Measurements from ENCODE around the gene NOS2. TPM values are rescaled to one million over a fixed set of nuclear protein-coding genes. Genes with fewer than 3 reads are reported as not detected.

Gene NOS2
- total RNA-seq, 1 experiment from 2014 or later = 19.0 TPM

GRCh38 chr17:27783440-27784350 is 16.6 kb downstream of the NOS2 start:
- Histone ChIP-seq H3K36me3 (ENCODE audit: control insufficient read depth, insufficient read depth, low read length) (no peaks in the 10 kb centered on the region), H3K4me3 (ENCODE audit: low read depth, low read length) (no peak overlapping the region), H3K9me3 (no peaks in the 10 kb centered on the region), H3K4me1 (no peaks in the 10 kb centered on the region), H3K27me3 (replicated peaks; ENCODE audit: control insufficient read depth, insufficient read depth, low read length) (no peaks in the 10 kb centered on the region)
- DNase-seq = no peak
- peaks cover 20% of the 10 kb centered on the region for H3K36me3 Mint-ChIP-seq (ENCODE audit: insufficient read depth, unreplicated experiment)
- no peak overlapping the region for H3K4me3 Mint-ChIP-seq (ENCODE audit: unreplicated experiment)
- POLR2A ChIA-PET = no interaction called here
- BruUV-seq (replicated peaks) = no TSS peak
- intact Hi-C loops (cut with micrococcal nuclease; ENCODE audit: unreplicated experiment) = no loop called here
- CTCF ChIA-PET = interaction anchor here (0.8 kb wide), 1 partner anchor 22 kb away, joined by 6 read pairs; no protein-coding TSS in a partner anchor
- no peak overlapping the region for H3K27ac Mint-ChIP-seq (ENCODE audit: unreplicated experiment)
- no peaks in the 10 kb centered on the region for H3K4me1 Mint-ChIP-seq (ENCODE audit: low read depth, unreplicated experiment)
- TF ChIP-seq, protein P1, sequence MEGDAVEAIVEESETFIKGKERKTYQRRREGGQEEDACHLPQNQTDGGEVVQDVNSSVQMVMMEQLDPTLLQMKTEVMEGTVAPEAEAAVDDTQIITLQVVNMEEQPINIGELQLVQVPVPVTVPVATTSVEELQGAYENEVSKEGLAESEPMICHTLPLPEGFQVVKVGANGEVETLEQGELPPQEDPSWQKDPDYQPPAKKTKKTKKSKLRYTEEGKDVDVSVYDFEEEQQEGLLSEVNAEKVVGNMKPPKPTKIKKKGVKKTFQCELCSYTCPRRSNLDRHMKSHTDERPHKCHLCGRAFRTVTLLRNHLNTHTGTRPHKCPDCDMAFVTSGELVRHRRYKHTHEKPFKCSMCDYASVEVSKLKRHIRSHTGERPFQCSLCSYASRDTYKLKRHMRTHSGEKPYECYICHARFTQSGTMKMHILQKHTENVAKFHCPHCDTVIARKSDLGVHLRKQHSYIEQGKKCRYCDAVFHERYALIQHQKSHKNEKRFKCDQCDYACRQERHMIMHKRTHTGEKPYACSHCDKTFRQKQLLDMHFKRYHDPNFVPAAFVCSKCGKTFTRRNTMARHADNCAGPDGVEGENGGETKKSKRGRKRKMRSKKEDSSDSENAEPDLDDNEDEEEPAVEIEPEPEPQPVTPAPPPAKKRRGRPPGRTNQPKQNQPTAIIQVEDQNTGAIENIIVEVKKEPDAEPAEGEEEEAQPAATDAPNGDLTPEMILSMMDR (IDR thresholded peaks at IDR 0.05; ENCODE audit: insufficient read depth in 1 of 2, low read depth in 1 of 2, low read length in 1 of 2, severe bottlenecking in 1 of 2, unreplicated experiment in 1 of 2) = no peak
- H3K27me3 Mint-ChIP-seq (ENCODE audit: insufficient read depth, unreplicated experiment) = no peaks in the 10 kb centered on the region
- H3K9me3 Mint-ChIP-seq (ENCODE audit: unreplicated experiment) = no peaks in the 10 kb centered on the region

- Histone ChIP-seq H3K4me1 (no peaks in the 10 kb centered on the region), H3K36me3 (ENCODE audit: control insufficient read depth, insufficient read depth, low read length) (no peaks in the 10 kb centered on the region), H3K27me3 (replicated peaks; ENCODE audit: control insufficient read depth, insufficient read depth, low read length) (no peaks in the 10 kb centered on the region), H3K4me3 (ENCODE audit: low read depth, low read length) (no peak overlapping the region), H3K9me3 (no peaks in the 10 kb centered on the region)
- H3K4me1 Mint-ChIP-seq (ENCODE audit: low read depth, unreplicated experiment) = peaks cover 8% of the 10 kb centered on the region
- H3K4me3 Mint-ChIP-seq (ENCODE audit: unreplicated experiment) = no peak overlapping the region
- no peaks in the 10 kb centered on the region for H3K27me3 Mint-ChIP-seq (ENCODE audit: insufficient read depth, unreplicated experiment)
- no TSS peak for BruUV-seq (replicated peaks)
- H3K27ac Mint-ChIP-seq (ENCODE audit: unreplicated experiment) = no peak overlapping the region
- no peak for DNase-seq
- intact Hi-C loops (cut with micrococcal nuclease; ENCODE audit: unreplicated experiment) = no loop called here
- H3K36me3 Mint-ChIP-seq (ENCODE audit: insufficient read depth, unreplicated experiment) = peaks cover 13% of the 10 kb centered on the region
- TF ChIP-seq, protein P1 (IDR thresholded peaks at IDR 0.05; ENCODE audit: insufficient read depth in 1 of 2, low read depth in 1 of 2, low read length in 1 of 2, severe bottlenecking in 1 of 2, unreplicated experiment in 1 of 2) = no peak
- ChIA-PET POLR2A (interaction anchor here (0.5 kb wide), 1 partner anchor 17 kb away, joined by 7 read pairs; no protein-coding TSS in a partner anchor), CTCF (no interaction called here)
- H3K9me3 Mint-ChIP-seq (ENCODE audit: unreplicated experiment) = no peaks in the 10 kb centered on the region
Observed at GRCh38 chr17:27782791-27783206, 17.5 kb downstream of the NOS2 start.

- no peak for DNase-seq
- Histone ChIP-seq H3K4me1 (no peaks in the 10 kb centered on the region), H3K27me3 (replicated peaks; ENCODE audit: control insufficient read depth, insufficient read depth, low read length) (no peaks in the 10 kb centered on the region), H3K9me3 (no peaks in the 10 kb centered on the region), H3K4me3 (ENCODE audit: low read depth, low read length) (no peak overlapping the region), H3K36me3 (ENCODE audit: control insufficient read depth, insufficient read depth, low read length) (no peaks in the 10 kb centered on the region)
- H3K27me3 Mint-ChIP-seq (ENCODE audit: insufficient read depth, unreplicated experiment) = no peaks in the 10 kb centered on the region
- no peak overlapping the region for H3K27ac Mint-ChIP-seq (ENCODE audit: unreplicated experiment)
- TF ChIP-seq, protein P1 (IDR thresholded peaks at IDR 0.05; ENCODE audit: insufficient read depth in 1 of 2, low read depth in 1 of 2, low read length in 1 of 2, severe bottlenecking in 1 of 2, unreplicated experiment in 1 of 2) = no peak
- CTCF ChIA-PET = interaction anchor here (0.9 to 2.2 kb wide), 2 partner anchors 24 to 99 kb away, joined by 3 to 6 read pairs; no protein-coding TSS in a partner anchor
- no peaks in the 10 kb centered on the region for H3K9me3 Mint-ChIP-seq (ENCODE audit: unreplicated experiment)
- intact Hi-C loops (cut with micrococcal nuclease; ENCODE audit: unreplicated experiment) = no loop called here
- H3K4me1 Mint-ChIP-seq (ENCODE audit: low read depth, unreplicated experiment) = peaks cover 8% of the 10 kb centered on the region
- POLR2A ChIA-PET = no interaction called here
- BruUV-seq (replicated peaks) = no TSS peak
- H3K36me3 Mint-ChIP-seq (ENCODE audit: insufficient read depth, unreplicated experiment) = peaks cover 10% of the 10 kb centered on the region
- H3K4me3 Mint-ChIP-seq (ENCODE audit: unreplicated experiment) = no peak overlapping the region
Observed at GRCh38 chr17:27780828-27781404, 19.4 kb downstream of the NOS2 start.

Data from Caco-2 (cell line).